Trophoblast cell (in vitro differentiated cells and primary cell): Measurements from ENCODE around the gene RPRD1B.
A peak's percentile ranks its signal among the peaks of the same experiment; 100 is the strongest.

Experiments used
- DNase-seq, 2 donors: peaks; one replicate each; pipeline ENCODE4 v3.0.0-alpha.2; 2016
- H2AFZ ChIP-seq: 2 replicates; pipeline ENCODE4 v1.6.1; 2013; ENCODE audit warnings: low read length, moderate library complexity, mild to moderate bottlenecking; ENCODE audit not compliant: insufficient read depth, poor library complexity
- H2AK5ac ChIP-seq: 2 replicates; pipeline ENCODE4 v1.6.1; 2013; ENCODE audit warnings: mild to moderate bottlenecking, low read length
- H2BK120ac ChIP-seq: 2 replicates; pipeline ENCODE4 v1.6.1; 2013; ENCODE audit warnings: low read length, mild to moderate bottlenecking, moderate library complexity; ENCODE audit not compliant: insufficient read depth, poor library complexity
- H2BK12ac ChIP-seq: 2 replicates; pipeline ENCODE4 v1.6.1; 2013; ENCODE audit warnings: mild to moderate bottlenecking, low read length, moderate library complexity
- H2BK5ac ChIP-seq: 2 replicates; pipeline ENCODE4 v1.6.1; 2013; ENCODE audit warnings: low read length, low read depth, moderate library complexity, mild to moderate bottlenecking; ENCODE audit not compliant: poor library complexity
- H3K14ac ChIP-seq: 2 replicates; pipeline ENCODE4 v1.6.1; 2013; ENCODE audit warnings: mild to moderate bottlenecking, low read length
- H3K18ac ChIP-seq: 2 replicates; pipeline ENCODE4 v1.6.1; 2013; ENCODE audit warnings: mild to moderate bottlenecking, low read length
- H3K23ac ChIP-seq: 2 replicates; pipeline ENCODE4 v1.6.1; 2013; ENCODE audit warnings: low read length
- H3K27ac ChIP-seq: 2 replicates; pipeline ENCODE4 v1.5.1; 2013; ENCODE audit warnings: low read depth, mild to moderate bottlenecking, inconsistent platforms, low read length, moderate library complexity
- H3K27me3 ChIP-seq: 2 replicates; pipeline ENCODE4 v1.6.1; 2013; ENCODE audit warnings: inconsistent platforms, mild to moderate bottlenecking, low read length, moderate library complexity; ENCODE audit not compliant: insufficient read depth
- H3K36me3 ChIP-seq, 2 experiments: 1 replicate in 1 of 2; 2 replicates in 1 of 2; pipeline ENCODE4 v1.6.1; 2013; ENCODE audit warnings: low read length in 2 of 2, mild to moderate bottlenecking in 2 of 2, moderate library complexity in 1 of 2; ENCODE audit not compliant: insufficient read depth in 2 of 2, control insufficient read depth in 1 of 2
- H3K4ac ChIP-seq: 2 replicates; pipeline ENCODE4 v1.6.1; 2013; ENCODE audit warnings: low read depth, mild to moderate bottlenecking, low read length, moderate library complexity
- H3K4me1 ChIP-seq, 2 experiments: 1 replicate in 1 of 2; 2 replicates in 1 of 2; pipeline ENCODE4 v1.6.1; 2013; ENCODE audit warnings: low read length in 2 of 2, mild to moderate bottlenecking in 2 of 2, moderate library complexity in 1 of 2; ENCODE audit not compliant: insufficient read depth in 2 of 2, control insufficient read depth in 1 of 2
- H3K4me2 ChIP-seq: 2 replicates; pipeline ENCODE4 v1.6.1; 2013; ENCODE audit warnings: inconsistent platforms, mild to moderate bottlenecking, low read length, moderate library complexity
- H3K4me3 ChIP-seq: 2 replicates; pipeline ENCODE4 v1.5.1; 2013; ENCODE audit warnings: mild to moderate bottlenecking, low read depth, low read length, inconsistent platforms
- H3K79me1 ChIP-seq: one replicate; pipeline ENCODE4 v1.6.1; 2013; ENCODE audit warnings: low read length
- H3K79me2 ChIP-seq: 2 replicates; pipeline ENCODE4 v1.6.1; 2013; ENCODE audit warnings: low read length, mild to moderate bottlenecking; ENCODE audit not compliant: control insufficient read depth, insufficient read depth, poor library complexity
- H3K9ac ChIP-seq: 2 replicates; pipeline ENCODE4 v1.6.1; 2013; ENCODE audit warnings: mild to moderate bottlenecking, low read length
- H3K9me3 ChIP-seq: 2 replicates; pipeline ENCODE4 v1.6.1; 2013; ENCODE audit warnings: low read depth, mild to moderate bottlenecking, control low read depth, inconsistent platforms, low read length; ENCODE audit not compliant: insufficient read depth
- H4K12ac ChIP-seq: 2 replicates; pipeline ENCODE4 v1.6.1; 2013; ENCODE audit warnings: low read depth, mild to moderate bottlenecking, low read length, moderate library complexity
- H4K8ac ChIP-seq: 2 replicates; pipeline ENCODE4 v1.6.1; 2013; ENCODE audit warnings: low read depth, mild to moderate bottlenecking, low read length, moderate library complexity
- H4K91ac ChIP-seq: one replicate; pipeline ENCODE4 v1.6.1; 2013; ENCODE audit warnings: low read depth, mild to moderate bottlenecking, low read length, moderate library complexity
- WGBS: extraction: QIAGEN DNeasy Blood & Tissue Kit; methylation state at CpG from one replicate; pipeline ENCODE4 v1.1.7; 2013; ENCODE audit warnings: missing lambda C conversion rate; ENCODE audit not compliant: insufficient read length, insufficient coverage; ENCODE audit errors: extremely low coverage; 5-methylcytosine and 5-hydroxymethylcytosine counted together

The RPRD1B gene

GRCh38 chr20:38126932-38127621 is 93.5 kb downstream of the RPRD1B start:
- Histone ChIP-seq H2BK12ac (peak overlapping the region; percentile 76), H4K91ac (peak overlapping the region; percentile 58), H3K79me1 (peaks cover 35% of the 10 kb centered on the region), H3K9ac (no peak overlapping the region), H3K4me1 (peaks cover 29 to 30% of the 10 kb centered on the region in 2 experiments), H4K12ac (no peak overlapping the region), H2AFZ (no peak overlapping the region), H4K8ac (no peak overlapping the region), H2BK120ac (peak overlapping the region; percentile 66), H3K9me3 (no peaks in the 10 kb centered on the region), H3K4me3 (no peak overlapping the region), H3K23ac (no peak overlapping the region), H3K27ac (peak overlapping the region; percentile 29), H3K27me3 (no peaks in the 10 kb centered on the region), H3K18ac (no peak overlapping the region), H2AK5ac (no peak overlapping the region), H3K14ac (peak overlapping the region; percentile 45), H2BK5ac (peak overlapping the region; percentile 2), H3K4me2 (no peak overlapping the region), H3K36me3 (peaks cover 28 to 29% of the 10 kb centered on the region in 2 experiments), H3K79me2 (no peaks in the 10 kb centered on the region), H3K4ac (no peak overlapping the region)
- WGBS, result no CpG with 5 or more reads among the region's 12 CpGs
- DNase-seq, result peak in 1 of 2 donors; percentile 34

GRCh38 chr20:38127920-38128528 is 94.5 kb downstream of the RPRD1B start:
- no peak overlapping the region for H3K14ac ChIP-seq

DNA sequence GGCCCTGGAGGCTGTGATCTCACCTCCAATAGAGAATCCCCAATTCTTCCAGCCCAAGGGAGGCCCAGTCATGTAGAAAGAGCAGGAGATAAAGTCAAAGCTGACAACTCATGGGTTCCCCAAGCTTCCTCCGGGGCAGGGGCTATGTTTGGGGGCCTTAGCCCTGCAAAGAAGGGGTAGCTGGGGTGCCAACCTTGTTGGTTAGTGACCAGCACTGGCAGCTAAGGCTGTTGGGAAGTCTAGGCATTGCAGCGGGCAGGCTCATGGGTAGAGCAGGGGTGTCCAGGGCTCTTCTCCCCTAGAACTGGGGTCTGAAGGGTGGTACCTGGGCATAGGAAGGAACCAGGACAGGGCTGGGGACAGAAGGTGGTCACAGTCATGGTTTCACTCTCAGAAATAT is 95.1 kb downstream of the RPRD1B start:
- peaks cover 35 to 42% of the 10 kb centered on the region in 2 experiments for H3K36me3 ChIP-seq
- H3K18ac ChIP-seq, result no peak overlapping the region
- H2BK120ac ChIP-seq, result peak overlapping the region; percentile 14
- peak overlapping the region; percentile 13 for H3K14ac ChIP-seq
- H3K4me2 ChIP-seq, result no peak overlapping the region
- no peak for DNase-seq
- peaks cover 30% of the 10 kb centered on the region for H3K79me1 ChIP-seq
- no peaks in the 10 kb centered on the region for H3K9me3 ChIP-seq
- no peak overlapping the region for H3K4ac ChIP-seq
- no CpG with 5 or more reads among the region's 2 CpGs for WGBS
- peak overlapping the region; percentile 25 for H4K91ac ChIP-seq
- no peak overlapping the region for H3K4me3 ChIP-seq
- H3K27me3 ChIP-seq, result no peaks in the 10 kb centered on the region
- no peak overlapping the region for H3K23ac ChIP-seq
- H3K4me1 ChIP-seq, result peaks cover 32 to 35% of the 10 kb centered on the region in 2 experiments
- H2AFZ ChIP-seq, result no peak overlapping the region
- peak overlapping the region; percentile 46 for H2BK12ac ChIP-seq
- no peaks in the 10 kb centered on the region for H3K79me2 ChIP-seq
- peak overlapping the region; percentile 49 for H4K8ac ChIP-seq
- no peak overlapping the region for H3K9ac ChIP-seq
- H2AK5ac ChIP-seq, result peak overlapping the region; percentile 38
- no peak overlapping the region for H3K27ac ChIP-seq
- H2BK5ac ChIP-seq, result no peak overlapping the region
- no peak overlapping the region for H4K12ac ChIP-seq

More at GRCh38 chr20:38127920-38128528, 94.5 kb downstream of the RPRD1B start:
- Histone ChIP-seq H3K27me3 (no peaks in the 10 kb centered on the region), H2BK5ac (no peak overlapping the region), H2BK12ac (peak overlapping the region; percentile 34), H3K27ac (peak overlapping the region; percentile 26), H2BK120ac (peak overlapping the region; percentile 40), H3K79me2 (no peaks in the 10 kb centered on the region), H4K12ac (no peak overlapping the region), H3K36me3 (peaks cover 35 to 38% of the 10 kb centered on the region in 2 experiments), H3K4me2 (no peak overlapping the region), H3K4me3 (no peak overlapping the region), H2AFZ (no peak overlapping the region), H4K8ac (peak overlapping the region; percentile 17), H3K79me1 (peaks cover 34% of the 10 kb centered on the region), H3K9ac (no peak overlapping the region), H2AK5ac (no peak overlapping the region), H4K91ac (peak overlapping the region; percentile 12), H3K4ac (no peak overlapping the region), H3K18ac (no peak overlapping the region), H3K23ac (no peak overlapping the region), H3K4me1 (peaks cover 33 to 36% of the 10 kb centered on the region in 2 experiments), H3K9me3 (no peaks in the 10 kb centered on the region)
- no peak for DNase-seq
- whole genome bisulfite sequencing, result no CpG with 5 or more reads among the region's 9 CpGs

DNA sequence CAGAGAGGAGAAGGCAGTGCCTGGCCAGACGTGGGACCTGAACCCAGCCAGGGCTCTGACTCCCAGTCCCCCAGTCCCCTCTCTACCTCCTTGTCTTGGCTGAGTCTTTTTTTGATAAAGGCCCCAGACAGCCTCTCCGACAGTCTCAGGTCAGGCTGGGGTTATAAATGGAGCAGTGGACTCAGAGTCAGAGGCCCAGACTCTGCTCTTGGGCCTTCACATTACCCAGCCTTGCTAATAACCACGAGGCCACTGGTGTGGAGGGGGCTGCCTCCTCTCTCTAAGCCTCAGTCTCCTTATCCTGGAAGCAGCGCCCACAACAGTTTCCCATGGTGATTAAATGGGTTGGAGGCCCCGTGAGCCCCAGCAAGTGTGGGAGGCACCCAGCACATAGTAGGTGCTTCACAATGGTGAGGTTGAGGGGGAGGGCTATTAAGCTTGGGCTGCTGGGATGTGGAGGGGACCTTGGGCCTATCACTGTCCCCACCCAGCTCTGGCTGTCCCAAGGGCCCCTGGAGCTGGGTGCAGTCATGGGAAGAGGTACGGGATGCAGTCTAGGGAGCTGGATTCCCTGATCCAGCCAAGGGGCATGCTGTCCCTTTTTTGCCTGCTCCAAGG is 95.8 kb downstream of the RPRD1B start:
- Histone ChIP-seq H3K4me2 (no peak overlapping the region), H3K27me3 (no peaks in the 10 kb centered on the region), H3K9ac (no peak overlapping the region), H3K9me3 (no peaks in the 10 kb centered on the region), H3K4me3 (no peak overlapping the region), H4K12ac (no peak overlapping the region), H3K27ac (no peak overlapping the region), H3K79me1 (peaks cover 36% of the 10 kb centered on the region), H4K91ac (no peak overlapping the region), H2BK5ac (no peak overlapping the region), H2BK120ac (peak overlapping the region; percentile 26), H2AK5ac (peak overlapping the region; percentile 38), H3K14ac (no peak overlapping the region), H3K4ac (no peak overlapping the region), H3K18ac (no peak overlapping the region), H3K79me2 (no peaks in the 10 kb centered on the region), H2BK12ac (peak overlapping the region; percentile 46), H3K36me3 (peaks cover 35 to 44% of the 10 kb centered on the region in 2 experiments), H4K8ac (no peak overlapping the region), H3K23ac (no peak overlapping the region), H2AFZ (no peak overlapping the region), H3K4me1 (peaks cover 37 to 41% of the 10 kb centered on the region in 2 experiments)
- DNase-seq, result no peak
- no CpG with 5 or more reads among the region's 6 CpGs for WGBS
